Transverse colon (tissue), 4 donors: ENCODE data around the gene SIK3.

Source experiments
- EP300 ChIP-seq: sonication (generic); formaldehyde crosslinking; IDR thresholded peaks from one replicate; pipeline ENCODE4 v1.6.1; 2017; ENCODE audit warnings: antibody characterized with exemption, low read depth
- POLR2A ChIP-seq: fragments of 450-650 bp; IDR thresholded peaks from one replicate; pipeline ENCODE4 v1.6.1; 2016; ENCODE audit warnings: antibody characterized with exemption, mild to moderate bottlenecking, moderate library complexity
- POLR2AphosphoS5 ChIP-seq, 3 donors: sonication (generic); formaldehyde crosslinking; IDR thresholded peaks; one replicate each; pipeline ENCODE4 v1.6.1; 2016; ENCODE audit warnings: antibody characterized with exemption in 3 of 3
- TF ChIP-seq, protein P1 (sequence below), 5 experiments: fragments of 200-600 bp in 3 of 5; fragments of 450-650 bp in 2 of 5; sonication (generic) in 3 of 5; IDR thresholded peaks; 1 replicate in 2 of 5; 2 replicates in 3 of 5; pipeline ENCODE4 v1.5.1; 2016 to 2017; ENCODE audit warnings: antibody characterized with exemption in 5 of 5, inconsistent platforms in 3 of 5, mild to moderate bottlenecking in 2 of 5, moderate library complexity in 1 of 5

DNA sequence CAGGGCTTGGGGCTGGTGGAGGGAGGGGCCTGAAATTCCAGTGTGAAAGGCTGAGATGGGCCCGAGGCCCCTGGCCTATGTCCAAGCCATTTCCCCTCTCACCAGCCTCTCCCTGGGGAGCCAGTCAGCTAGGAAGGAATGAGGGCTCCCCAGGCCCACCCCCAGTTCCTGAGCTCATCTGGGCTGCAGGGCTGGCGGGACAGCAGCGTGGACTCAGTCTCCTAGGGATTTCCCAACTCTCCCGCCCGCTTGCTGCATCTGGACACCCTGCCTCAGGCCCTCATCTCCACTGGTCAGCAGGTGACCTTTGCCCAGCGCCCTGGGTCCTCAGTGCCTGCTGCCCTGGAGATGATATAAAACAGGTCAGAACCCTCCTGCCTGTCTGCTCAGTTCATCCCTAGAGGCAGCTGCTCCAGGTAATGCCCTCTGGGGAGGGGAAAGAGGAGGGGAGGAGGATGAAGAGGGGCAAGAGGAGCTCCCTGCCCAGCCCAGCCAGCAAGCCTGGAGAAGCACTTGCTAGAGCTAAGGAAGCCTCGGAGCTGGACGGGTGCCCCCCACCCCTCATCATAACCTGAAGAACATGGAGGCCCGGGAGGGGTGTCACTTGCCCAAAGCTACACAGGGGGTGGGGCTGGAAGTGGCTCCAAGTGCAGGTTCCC lies 268.6 kb downstream of the SIK3 start, which contains the start of gene APOC3:
- TF ChIP-seq, protein P1, sequence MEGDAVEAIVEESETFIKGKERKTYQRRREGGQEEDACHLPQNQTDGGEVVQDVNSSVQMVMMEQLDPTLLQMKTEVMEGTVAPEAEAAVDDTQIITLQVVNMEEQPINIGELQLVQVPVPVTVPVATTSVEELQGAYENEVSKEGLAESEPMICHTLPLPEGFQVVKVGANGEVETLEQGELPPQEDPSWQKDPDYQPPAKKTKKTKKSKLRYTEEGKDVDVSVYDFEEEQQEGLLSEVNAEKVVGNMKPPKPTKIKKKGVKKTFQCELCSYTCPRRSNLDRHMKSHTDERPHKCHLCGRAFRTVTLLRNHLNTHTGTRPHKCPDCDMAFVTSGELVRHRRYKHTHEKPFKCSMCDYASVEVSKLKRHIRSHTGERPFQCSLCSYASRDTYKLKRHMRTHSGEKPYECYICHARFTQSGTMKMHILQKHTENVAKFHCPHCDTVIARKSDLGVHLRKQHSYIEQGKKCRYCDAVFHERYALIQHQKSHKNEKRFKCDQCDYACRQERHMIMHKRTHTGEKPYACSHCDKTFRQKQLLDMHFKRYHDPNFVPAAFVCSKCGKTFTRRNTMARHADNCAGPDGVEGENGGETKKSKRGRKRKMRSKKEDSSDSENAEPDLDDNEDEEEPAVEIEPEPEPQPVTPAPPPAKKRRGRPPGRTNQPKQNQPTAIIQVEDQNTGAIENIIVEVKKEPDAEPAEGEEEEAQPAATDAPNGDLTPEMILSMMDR (IDR thresholded peaks at IDR 0.05), result no peak
- TF ChIP-seq POLR2A (no peak), POLR2AphosphoS5 (IDR thresholded peaks at IDR 0.05) (no peak), EP300 (no peak)
